Stomach (tissue), 4 donors: ENCODE results near the gene PKDCC.

Source experiments
- EP300 ChIP-seq: sonication (generic); formaldehyde crosslinking; IDR thresholded peaks from one replicate; pipeline ENCODE4 v1.6.1; 2017; ENCODE audit warnings: antibody characterized with exemption
- POLR2A ChIP-seq, 4 donors: fragments of 450-650 bp; IDR thresholded peaks; one replicate each; pipeline ENCODE4 v1.6.1; 2016; ENCODE audit warnings: antibody characterized with exemption in 4 of 4, control low read depth in 2 of 4, mild to moderate bottlenecking in 1 of 4, moderate library complexity in 1 of 4
- POLR2AphosphoS5 ChIP-seq, 3 donors: sonication (generic); formaldehyde crosslinking; IDR thresholded peaks; one replicate each; pipeline ENCODE4 v1.6.1; 2016; ENCODE audit warnings: antibody characterized with exemption in 3 of 3
- TF ChIP-seq, protein P1 (sequence below), 7 experiments: fragments of 450-650 bp in 4 of 7; fragments of 200-600 bp in 3 of 7; sonication (generic) in 3 of 7; IDR thresholded peaks; one replicate each; pipeline ENCODE4 v1.5.1; 2016 to 2019; ENCODE audit warnings: antibody characterized with exemption in 7 of 7, control low read depth in 2 of 7, mild to moderate bottlenecking in 1 of 7

DNA sequence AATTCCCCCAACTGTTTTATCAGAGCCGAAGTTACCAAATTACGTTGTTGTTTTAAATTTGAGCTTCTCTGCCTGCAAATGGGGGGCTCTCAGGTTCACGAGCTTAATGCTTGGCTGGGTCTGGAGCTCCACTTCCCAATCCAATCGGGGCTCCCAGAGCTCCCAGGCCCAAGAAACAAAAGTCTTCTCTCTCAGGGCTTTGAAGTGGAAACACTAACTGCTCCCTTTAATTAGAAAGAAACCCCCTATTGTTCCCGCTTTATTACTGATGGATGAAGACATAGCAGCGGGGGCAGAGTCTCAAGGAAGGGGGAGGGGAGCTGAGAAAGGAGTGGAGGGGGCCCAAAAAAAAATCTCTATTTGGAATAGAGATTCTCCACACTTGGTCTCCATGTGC is 15.6 kb upstream of the PKDCC start:
- TF ChIP-seq POLR2A (IDR thresholded peaks at IDR 0.05) (no peak), EP300 (no peak), POLR2AphosphoS5 (IDR thresholded peaks at IDR 0.05) (no peak)
- TF ChIP-seq, protein P1, sequence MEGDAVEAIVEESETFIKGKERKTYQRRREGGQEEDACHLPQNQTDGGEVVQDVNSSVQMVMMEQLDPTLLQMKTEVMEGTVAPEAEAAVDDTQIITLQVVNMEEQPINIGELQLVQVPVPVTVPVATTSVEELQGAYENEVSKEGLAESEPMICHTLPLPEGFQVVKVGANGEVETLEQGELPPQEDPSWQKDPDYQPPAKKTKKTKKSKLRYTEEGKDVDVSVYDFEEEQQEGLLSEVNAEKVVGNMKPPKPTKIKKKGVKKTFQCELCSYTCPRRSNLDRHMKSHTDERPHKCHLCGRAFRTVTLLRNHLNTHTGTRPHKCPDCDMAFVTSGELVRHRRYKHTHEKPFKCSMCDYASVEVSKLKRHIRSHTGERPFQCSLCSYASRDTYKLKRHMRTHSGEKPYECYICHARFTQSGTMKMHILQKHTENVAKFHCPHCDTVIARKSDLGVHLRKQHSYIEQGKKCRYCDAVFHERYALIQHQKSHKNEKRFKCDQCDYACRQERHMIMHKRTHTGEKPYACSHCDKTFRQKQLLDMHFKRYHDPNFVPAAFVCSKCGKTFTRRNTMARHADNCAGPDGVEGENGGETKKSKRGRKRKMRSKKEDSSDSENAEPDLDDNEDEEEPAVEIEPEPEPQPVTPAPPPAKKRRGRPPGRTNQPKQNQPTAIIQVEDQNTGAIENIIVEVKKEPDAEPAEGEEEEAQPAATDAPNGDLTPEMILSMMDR (IDR thresholded peaks at IDR 0.05), result no peak
